Left hindlimb (tissue), 1 donor: ENCODE data around the gene LAMA1.

ENCODE experiments used
- DNase-seq: peaks from one replicate; pipeline ENCODE4 v3.0.0-alpha.2; 2018

The LAMA1 gene

DNA sequence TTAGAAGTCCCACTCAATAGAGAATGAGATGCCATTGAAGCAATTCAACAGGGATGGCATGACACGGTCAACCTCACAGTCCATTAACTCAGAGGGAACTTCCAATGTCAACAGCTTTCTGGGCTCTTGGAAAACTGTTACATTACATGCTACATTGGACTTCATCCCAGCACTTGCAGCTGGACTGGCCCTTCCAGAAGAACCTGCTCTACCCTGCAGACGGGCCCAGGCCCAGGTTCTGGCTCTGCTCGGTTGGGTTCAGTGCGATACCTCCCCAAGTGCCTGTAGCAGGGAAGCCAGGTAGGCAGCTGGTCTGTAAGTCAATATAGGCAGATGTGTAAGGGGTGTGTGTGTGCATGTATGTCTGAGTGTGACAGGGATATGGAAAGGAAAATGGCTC lies 12.9 kb downstream of the LAMA1 start:
- no peak for DNase-seq

DNA sequence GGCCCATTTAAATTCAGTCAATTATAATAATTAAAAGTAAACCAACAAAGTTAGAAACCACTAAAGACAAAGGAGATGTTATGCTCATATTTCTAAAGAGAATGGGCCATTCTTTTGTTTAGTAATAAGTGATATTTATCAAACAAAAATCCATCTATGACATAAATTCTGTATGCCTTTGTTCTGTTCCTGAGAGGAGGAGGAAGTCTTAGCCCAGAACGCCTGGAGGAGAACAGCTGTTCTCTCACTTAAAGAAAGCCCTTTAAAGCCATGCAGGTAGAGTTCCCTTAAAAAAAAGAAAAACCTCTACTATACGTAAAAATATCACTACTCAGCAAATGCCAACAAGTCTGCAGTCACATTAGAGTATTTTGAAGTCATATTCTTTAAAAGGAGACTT lies 15.5 kb downstream of the LAMA1 start:
- no peak for DNase-seq

GRCh38 chr18:7096838-7097237 lies 20.8 kb downstream of the LAMA1 start:
- DNase-seq = no peak

DNA sequence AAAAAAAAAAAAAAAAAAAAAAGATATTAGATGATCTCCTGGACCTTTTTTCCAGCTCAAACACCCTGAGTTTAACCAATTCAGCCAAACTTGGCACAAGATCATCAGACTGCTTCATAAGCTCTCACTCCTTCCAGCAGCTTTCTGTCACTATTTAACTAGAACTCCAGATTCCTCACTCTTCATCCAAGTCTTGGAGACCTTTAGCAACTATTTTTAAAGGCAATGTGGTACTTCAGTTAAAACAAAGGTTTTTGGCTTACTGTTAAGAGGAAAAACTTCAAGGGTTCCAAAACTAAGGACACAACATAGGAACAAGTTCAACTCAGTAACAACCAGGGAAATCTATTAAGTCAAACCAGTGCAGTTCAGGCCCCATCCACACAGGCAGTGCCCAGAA lies 23.2 kb downstream of the LAMA1 start:
- DNase-seq = no peak

DNA sequence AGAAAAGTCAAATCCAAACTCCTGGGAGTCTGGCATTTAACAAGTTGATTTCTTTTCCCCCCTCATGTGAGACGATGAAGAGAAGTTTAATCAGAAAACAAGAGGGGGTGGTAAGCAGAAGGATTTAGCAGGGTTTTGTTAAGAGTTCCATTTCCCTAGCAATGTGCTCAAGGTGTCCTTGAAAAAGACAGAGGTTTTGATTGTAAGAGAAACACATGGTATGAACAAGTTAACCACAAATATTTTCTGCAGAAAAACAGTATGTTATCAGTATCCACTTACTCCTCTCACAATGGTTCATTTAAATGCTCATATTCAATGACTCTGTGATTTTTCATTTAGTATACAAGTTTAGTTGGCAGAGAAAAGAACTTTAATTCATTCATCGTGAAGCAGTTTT lies 26.8 kb downstream of the LAMA1 start:
- DNase-seq = no peak

DNA sequence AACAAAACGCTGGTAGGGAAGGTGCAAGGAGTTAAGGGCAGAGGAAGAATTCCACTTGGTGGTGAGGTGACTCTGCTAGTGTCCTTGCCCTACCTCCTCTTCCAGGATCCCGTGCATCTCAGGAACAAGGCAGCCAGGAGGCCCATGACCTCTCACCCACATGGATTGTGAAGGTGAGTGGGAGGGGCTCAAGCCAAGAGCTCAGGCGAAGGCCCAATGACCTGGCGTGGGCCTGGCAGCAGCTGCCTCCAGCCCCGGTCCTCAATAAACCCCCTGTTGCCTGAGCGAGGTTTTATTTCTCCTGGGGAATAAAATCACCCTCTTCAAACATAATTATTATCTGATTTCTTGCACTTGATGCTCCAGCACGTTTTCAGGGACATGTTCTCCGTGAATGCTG lies 28.2 kb downstream of the LAMA1 start:
- no peak for DNase-seq

DNA sequence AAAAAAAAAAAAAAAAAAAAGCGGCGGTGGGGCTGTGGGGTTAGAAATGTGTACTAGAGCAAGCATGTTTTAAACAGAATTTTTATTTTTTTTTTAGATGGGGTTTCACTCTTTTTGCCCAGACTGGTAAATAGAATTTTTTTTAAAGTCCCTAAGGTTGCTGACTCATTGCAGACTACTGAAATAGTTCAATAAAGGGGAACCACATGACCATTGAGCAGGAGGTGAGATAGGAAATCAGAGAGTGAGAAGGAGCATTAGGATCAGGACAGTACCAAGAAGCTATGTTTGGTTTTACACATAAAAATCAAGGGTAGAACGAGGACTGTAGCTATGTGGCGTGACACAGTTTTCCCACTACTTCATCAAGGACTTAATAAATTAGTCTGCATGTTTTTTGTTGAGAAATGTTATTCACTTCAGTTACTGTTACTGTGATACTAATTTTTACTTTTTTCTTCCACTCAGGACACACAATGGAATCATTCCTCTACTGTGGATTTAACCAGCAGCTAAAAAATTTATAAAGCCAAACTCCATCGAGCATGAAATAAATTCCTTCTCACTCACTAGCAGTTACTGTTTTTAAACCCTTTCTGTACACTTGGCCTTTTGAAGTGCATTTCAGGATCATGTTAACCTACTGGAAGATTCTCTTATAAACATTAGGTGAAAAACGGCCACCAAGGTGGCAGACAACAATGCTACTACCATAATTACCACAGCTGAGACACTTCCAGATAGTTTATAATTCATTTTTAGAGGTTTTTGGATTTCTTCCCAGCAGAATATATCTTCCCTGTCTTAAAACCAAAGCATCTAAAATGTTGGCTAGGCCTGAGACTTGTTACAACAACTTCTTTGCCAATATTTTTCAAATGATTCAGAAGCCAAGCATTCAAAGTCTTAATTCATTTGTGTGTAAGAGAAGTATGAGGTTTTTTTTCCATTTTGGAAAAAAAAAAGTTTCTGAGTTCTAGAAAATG lies 33.2 kb downstream of the LAMA1 start:
- DNase-seq = no peak

DNA sequence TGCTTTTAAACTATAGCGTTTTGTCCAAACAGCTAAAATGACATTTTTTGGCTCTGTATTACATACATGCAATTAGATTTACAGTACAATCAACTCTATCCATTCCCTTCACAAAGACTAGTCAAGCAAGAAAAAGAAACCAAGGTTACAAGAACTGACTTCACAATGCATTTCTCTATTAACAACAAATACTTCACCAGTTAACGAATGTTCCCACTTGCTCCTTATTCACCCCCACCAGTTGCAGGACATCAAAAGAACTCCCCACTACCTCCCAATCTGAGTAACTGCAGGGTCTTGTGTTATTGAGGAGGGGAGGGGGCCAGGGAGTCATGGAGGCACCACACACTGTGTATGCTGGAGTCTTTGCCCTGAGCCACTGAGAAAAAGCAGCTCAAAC lies 34.9 kb downstream of the LAMA1 start:
- DNase-seq = no peak

DNA sequence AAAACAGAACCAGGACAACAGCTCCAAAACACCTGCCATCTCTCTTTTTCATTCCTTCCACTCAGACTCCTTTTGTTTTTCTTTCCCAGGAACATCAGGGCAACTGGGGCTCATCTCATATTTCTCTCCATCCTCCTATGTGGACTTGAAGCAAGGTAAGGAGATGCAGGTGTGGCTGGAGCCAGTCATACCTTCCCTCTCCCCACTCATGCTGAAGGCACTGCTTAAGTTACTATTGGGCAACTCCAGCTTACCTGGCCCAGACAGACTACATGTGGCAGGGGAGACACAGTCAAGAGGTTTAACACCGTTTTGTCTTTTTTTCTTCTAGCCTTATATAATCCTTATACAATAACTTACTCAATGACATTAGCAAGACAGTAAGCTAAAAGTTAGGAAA lies 38.4 kb downstream of the LAMA1 start:
- no peak for DNase-seq

DNA sequence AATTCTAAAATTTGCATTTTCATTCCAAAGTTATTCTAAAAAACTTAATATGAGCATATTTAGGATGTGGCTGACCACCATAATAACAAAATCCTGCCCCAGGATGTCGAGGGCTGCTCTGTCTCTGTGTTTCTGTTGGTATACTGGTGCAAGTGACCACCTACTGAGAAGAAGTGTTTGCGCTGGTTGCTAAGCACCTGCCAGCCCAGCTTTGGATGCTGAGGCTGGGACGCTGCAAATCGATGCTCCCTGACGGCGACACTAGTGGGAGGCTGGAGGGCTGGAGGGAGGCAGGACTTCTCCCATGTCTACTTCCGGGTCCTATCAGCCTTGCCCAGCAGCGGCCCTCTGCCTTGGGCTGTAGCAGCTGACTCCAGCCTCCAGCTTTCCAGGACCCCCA lies 45.0 kb downstream of the LAMA1 start:
- DNase-seq = no peak

GRCh38 chr18:7071600-7071999 lies 46.0 kb downstream of the LAMA1 start:
- no peak for DNase-seq

DNA sequence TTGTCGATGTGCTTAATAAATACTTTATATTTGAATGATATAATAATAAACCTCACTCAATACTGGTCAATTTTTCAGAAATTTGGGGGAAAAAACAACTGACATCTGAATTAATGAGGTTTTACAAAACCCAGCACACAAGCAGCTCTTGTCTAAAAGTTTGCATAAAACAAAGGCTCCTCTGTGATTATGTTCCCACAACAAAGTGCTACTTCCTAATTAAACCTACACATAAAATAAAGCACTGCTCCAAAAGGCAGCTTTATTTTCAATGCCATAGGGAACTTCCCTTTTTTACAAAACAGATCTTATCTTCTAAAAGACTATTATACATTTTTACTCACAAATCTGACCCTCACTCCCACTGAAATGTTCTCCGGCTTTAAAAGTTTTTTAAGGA lies 47.1 kb downstream of the LAMA1 start:
- DNase-seq = no peak

DNA sequence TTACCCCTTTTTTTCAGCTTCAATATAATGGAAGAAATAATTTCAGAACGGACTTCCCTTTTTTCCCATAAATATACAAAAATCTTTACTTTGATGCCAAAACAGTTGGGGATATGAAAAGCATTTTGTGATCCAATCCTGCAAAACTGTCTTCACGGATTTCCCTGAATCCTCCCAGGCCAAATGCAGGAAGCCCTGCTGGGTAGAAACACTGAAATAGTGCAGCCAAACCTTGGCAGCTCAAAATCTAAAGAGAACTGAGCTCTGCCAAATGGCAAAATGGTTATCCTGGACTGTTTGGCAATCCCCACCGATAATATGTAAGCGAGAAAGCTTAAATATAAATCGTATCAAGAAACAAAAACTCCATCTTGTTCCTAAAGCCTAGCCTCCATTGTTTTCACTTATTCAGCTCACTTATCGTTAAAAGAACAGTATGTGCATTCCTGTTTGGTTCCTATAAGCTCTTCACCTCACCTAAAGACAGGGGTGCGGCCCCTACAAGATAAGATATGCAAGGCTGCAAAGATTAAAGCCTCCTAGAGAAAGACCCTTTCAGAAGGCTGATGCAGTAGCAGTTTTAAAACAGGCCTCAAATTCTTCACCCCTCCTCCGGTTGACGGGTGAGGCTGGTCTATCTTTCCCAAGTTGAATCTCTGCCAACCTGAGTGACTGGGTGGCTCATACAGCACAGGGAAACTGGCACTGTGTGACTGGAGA lies 48.6 kb downstream of the LAMA1 start:
- DNase-seq = no peak

GRCh38 chr18:7066965-7067555 lies 50.5 kb downstream of the LAMA1 start:
- DNase-seq = no peak

GRCh38 chr18:7065736-7066135 lies 51.9 kb downstream of the LAMA1 start:
- no peak for DNase-seq

GRCh38 chr18:7064346-7064745 lies 53.3 kb downstream of the LAMA1 start:
- no peak for DNase-seq

- DNase-seq = no peak
Measured at GRCh38 chr18:7062811-7063210, 54.8 kb downstream of the LAMA1 start.

DNA sequence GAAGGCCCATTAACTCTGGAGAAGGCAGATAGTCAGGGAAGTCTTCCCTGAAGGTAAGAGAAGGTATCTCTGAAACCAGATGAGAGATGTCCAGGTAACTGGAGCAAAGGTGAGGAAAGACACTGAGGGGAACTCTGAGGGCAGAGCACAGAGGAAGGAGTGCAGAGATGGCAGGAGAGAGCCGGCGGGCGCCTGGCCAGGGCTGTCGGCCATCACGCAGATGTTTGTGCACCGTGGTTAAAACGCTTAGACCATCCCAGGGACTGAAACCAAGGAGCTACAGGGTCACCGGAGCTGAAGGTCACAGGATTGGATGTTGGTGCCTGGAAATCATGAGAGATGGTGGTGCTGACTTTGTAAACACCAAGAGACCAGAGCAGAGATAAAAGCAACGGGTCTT lies 55.4 kb downstream of the LAMA1 start:
- no peak for DNase-seq

GRCh38 chr18:7059276-7059675 lies 58.3 kb downstream of the LAMA1 start:
- DNase-seq = no peak

- DNase-seq = no peak
Measured at GRCh38 chr18:7056026-7056425, 61.6 kb downstream of the LAMA1 start.

DNA sequence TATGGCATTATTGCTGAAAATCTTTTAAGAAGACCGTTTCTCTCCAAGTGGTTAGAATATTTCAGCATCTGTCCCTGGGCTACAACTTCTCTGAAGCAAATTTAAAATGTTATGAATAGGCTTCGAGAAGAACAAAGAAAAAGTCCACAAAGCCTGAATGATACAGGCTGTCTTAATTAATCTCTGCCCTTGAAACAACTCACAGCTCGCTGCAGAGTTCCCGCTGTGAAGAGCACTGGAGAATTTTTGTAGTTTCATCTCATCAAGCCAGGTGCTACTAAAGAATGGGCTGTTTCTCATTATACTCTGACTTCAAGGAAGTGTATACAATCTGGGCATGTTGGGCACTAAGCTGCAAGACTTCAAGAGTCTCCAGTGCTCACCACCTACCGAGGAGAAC lies 67.6 kb downstream of the LAMA1 start:
- no peak for DNase-seq

- no peak for DNase-seq
Measured at GRCh38 chr18:7048081-7048480, 69.5 kb downstream of the LAMA1 start.

DNA sequence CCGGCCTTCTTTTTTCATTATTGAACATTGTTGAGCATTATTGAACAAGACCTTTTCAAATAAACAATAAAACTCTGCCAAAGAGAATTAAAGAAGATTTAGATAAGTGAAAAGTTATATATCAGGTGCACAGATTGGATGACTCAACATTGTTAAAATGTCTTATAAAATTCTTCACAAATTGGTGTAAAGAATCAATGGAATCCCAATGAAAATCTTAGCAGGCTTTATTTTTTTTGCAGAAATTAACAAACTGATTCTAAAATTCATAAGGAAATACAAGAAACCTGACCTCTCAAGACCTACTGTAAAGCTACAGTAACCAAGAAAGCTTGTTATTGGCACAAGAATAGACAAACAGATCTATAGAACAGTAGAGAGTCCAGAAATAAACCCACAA lies 70.3 kb downstream of the LAMA1 start:
- no peak for DNase-seq

GRCh38 chr18:7038330-7038851 lies 79.2 kb downstream of the LAMA1 start:
- DNase-seq = peak; percentile 80
